Stimulated activated CD8-positive, alpha-beta memory T cell treated with anti-CD3 and anti-CD28 coated beads, Interleukin-15, amount 100 ng/mL, for 48 hours (primary cell): ENCODE results near the gene PSTPIP2.
"Not testable (repeated sequence)": the region's sequence is repeated elsewhere in the genome, so short reads cannot be mapped to it uniquely, and the experiment has no call there.

Source experiments
- DNase-seq, 2 donors: peaks; one replicate each; pipeline ENCODE4 v3.0.0-alpha.2; 2020; ENCODE audit warnings: low read depth in 2 of 2

The PSTPIP2 gene, protein sequence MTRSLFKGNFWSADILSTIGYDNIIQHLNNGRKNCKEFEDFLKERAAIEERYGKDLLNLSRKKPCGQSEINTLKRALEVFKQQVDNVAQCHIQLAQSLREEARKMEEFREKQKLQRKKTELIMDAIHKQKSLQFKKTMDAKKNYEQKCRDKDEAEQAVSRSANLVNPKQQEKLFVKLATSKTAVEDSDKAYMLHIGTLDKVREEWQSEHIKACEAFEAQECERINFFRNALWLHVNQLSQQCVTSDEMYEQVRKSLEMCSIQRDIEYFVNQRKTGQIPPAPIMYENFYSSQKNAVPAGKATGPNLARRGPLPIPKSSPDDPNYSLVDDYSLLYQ

DNA sequence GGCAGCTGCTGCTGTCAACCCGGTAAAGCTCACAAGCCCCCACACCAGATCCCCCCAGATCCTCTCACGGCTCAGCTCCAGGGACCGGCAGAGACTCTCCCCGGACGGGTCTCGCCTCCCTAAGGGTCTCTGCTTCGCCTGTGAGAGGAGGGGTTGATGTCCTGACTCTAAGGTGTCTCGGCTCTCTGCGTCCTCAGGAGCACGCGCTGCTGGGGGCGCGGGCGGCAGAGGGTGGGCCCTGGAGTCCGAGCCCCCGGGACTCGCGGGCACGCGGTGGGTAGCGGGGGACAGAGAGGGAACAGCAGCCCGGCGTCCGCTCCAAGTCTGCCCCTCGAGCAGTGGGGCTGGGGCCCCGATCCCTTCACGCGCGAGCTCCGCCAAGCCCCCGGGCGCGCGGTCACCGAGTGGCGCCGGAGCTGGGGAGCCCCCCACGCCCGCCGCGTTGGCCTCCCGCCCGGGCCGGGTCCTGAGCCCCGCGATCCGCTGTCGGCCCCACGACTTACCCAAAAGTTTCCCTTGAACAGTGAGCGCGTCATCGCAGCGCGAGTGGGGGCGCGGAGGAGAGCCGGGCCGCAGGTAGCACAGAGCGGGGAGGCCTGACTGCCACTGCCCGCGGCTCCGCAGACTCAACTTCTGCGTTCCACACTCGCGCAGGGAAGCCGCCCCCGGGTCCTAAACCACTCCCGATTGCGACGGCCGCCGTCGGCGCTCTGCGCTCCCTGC, at the start of gene PSTPIP2:
Gene PSTPIP2, minus strand, starts transcription at position 608 of the 723 bp plus-strand sequence. Its CDS starts 72 bp downstream, at position 536.
- peak; percentile 47 to 49 for DNase-seq

DNA sequence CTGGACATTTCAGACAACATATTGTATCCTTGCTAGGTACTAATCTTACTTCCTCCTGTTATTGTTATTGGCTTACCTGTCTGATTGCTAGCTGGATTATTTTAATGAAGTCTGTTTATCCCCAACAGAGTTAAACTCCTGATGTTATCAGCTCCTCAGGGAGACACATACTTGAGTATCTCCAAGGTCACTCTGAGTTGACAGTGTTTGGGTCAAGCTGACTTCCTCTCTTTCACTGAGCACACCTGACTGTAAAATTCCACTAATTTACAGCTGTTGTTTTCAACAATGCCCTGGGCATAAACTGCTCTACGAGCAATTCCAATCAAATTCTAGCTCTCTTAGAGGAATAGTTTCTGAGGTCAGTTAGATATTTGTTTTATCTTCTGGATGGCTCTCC, 41.7 kb upstream of the PSTPIP2 start:
- no peak for DNase-seq

DNA sequence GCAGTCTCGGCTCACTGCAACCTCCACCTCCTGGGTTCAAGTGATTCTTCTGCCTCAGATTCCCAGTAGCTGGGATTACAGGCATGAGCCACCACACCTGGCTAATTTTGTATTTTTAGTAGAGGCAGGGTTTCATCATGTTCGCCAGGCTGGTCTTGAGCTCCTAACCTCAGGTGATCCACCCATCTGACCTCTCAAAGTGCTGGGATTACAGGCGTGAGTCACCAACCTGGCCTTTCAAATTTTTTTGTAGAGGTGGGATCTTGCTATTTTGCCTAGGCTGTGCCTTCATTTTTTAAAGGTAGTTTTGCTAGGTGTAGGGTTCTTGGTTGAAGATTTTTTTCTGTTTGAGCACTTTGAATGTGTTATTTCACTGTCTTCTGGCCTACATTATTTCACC, 38.3 kb upstream of the PSTPIP2 start:
- no peak for DNase-seq

DNA sequence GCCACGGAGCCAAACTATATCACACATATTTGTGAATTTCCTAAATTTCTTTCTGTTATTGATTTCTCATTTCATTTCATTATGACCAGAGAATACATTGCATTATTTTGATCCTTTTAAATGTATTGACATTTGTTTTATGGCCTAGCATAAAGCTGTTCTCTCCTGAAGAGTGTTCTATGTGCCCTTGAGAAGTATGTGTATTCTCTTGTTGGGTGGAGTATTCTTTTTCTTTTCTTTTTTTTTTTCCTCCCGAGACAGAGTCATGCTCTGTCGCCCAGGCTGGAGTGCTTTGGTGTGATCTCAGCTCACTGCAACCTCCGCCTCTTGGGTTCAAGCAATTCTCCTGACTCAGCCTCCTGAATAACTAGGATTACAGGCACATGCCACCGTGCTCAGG, 37.3 kb upstream of the PSTPIP2 start:
- DNase-seq, result no peak

DNA sequence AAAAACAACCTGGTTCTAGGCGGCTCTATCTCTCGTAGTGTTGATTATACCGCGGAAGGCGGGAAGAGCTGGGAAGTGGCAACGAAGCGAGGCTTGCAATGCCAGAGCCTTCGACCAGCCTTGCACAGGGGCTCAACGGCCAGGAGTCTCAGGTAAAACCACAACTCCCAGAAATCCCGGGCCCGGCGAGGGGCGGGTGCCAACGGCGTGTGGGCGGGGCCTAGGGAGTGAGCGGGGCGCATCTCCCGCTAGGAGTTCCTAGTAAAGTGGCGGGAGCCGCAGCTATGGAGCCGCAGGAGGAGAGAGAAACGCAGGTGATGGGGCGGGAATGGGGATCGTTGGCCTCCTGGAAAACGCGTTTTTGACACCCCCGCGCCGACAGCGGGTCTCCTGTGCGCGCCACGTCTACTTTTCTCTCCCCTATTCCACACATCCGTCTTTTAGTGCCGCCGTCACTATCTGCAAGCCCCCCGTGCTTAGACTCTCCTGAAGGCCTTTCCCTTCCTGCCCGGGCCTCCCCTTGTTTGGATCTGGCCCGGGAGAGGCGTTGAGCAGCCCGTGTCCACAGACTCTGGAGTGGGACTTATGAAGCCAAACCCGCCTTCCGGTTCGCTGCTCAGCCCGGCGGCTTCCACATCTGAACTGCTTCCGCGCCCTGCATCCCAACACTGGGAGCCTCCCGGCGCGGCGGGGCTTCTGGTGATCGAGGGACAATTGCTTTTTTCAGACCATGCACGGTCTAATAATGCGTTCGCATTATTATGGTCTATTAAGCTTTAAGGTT, 32.3 kb upstream of the PSTPIP2 start, which contains the start of gene HAUS1:
Gene HAUS1, plus strand, starts transcription at position 258 of the 784 bp plus-strand sequence. Its CDS starts 27 bp downstream, at position 285.
- peak; percentile 74 to 79 for DNase-seq

DNA sequence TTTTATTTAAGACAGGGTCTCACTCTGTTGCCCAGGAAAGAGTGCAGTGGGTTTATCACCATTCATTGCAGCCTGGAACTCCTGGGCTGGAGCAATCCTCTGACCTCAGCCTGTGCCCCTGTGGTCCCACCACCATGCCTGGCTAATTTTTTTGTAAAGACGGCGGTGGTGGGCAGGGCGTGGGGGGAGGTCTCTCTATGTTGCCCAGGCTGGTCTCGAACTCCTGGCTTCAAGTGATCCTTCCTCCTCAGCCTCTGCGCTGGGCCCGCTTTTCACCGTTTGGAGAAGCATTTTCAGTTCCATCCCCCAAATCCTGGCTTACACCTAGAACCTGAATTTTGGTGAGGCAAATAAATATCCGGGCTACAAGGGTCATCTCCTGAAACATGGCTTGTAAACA, 27.4 kb upstream of the PSTPIP2 start:
- no peak for DNase-seq

DNA sequence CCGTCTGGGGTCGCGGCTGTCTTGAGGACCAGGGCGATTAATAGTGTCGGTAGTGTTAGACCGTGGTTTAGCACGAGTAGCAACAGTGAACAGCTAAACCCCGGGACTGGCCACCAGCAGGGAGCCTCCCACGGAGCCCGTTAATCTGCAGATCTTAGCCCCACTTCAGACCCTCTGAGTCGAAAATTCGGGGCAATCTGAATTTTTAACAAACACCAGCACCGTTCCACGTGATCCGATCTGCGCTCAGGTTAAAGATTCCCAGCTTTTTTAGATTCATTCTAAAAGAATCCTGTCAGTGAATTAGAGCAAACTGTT, 26.5 kb upstream of the PSTPIP2 start:
- DNase-seq, result no peak

DNA sequence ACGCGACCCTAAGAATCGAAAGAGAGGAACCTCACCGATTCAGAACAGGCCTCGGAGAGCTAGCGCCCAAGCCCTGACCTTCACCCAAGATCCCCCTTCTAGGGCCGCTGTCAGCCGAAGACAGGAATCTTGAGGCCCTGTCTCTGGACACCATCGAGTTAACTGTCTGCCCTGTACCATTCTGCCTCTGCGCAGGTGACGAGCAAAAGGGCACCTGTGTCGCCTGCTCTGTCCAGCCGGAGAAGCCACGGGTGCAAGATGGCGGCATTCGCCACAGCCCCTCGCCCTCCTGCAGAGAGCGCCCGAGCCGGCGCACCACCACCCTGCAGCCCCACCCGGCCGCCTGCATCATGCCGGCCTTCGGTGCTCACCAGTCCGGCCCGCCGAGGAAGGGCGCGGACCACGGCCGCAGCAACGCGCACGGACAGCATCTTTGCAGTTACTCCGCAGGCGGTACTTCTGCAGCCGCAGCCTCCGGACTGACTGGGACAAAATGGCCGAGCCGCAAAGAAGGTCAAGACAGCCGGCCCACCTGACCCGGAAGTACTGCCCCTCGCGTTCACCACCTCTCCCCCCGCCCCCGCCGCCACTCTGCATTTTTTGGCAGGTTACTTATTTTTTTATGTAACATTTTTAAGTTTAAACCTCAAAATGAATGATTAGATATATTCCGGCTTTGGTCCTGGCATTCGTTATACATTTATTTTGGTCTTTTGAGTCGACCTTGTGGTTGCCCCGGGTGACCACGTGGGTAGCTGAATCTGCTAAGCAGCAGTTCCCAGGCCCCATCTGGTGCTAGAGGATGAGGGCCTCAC, 25.9 kb upstream of the PSTPIP2 start, which contains the start of gene ATP5F1A:
Gene ATP5F1A, minus strand, starts transcription at position 496 of the 815 bp plus-strand sequence. Its CDS starts 65 bp downstream, at position 431.
- peak; percentile 74 to 82 for DNase-seq

DNA sequence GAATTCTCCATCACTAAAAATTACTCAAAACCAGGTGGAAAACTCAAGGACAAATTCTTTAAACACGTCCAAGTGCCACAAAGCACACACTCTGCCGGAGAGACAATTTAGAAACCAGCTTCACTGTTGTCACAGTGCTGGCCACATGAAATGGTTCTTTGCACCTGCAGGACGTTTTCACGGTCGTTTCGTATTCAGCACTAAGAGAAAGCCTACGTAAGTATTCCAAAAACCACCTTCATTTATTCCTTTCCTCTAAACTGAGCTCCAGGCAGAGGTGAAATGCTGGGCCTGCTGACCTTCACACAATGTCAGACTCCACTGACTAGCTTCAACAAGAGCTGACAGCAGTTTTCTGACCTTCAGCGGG, 25.4 kb upstream of the PSTPIP2 start:
- no peak for DNase-seq

DNA sequence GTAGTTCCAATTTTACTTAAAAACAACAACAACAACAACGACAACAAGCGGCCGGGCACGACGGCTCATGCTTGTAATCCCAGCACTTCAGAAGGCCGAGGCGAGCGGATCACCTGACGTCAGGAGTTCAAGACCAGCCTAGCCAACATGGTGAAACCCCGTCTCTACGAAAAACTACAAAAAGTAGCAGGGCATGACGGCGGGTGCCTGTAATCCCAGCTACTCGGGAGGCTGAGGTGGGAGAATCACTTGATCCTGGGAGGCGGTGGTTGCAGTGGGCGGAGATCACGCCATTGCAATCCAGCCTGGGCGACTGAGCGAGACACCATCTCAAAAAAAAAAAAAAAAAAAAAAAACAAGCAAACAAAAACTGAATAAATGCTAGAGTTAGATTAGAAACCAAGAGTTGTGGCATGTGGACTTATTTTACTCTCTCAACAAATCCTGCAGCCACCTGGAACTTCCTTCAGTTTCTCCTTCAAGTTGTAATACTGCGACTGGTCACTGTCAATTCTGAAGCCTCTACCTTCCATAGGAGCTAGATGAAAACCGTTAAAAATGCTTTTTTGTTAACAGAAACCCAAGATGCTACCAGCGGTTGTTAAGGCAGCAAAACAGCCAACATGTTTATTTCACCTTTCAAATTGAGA, 24.7 kb upstream of the PSTPIP2 start:
- no peak for DNase-seq

DNA sequence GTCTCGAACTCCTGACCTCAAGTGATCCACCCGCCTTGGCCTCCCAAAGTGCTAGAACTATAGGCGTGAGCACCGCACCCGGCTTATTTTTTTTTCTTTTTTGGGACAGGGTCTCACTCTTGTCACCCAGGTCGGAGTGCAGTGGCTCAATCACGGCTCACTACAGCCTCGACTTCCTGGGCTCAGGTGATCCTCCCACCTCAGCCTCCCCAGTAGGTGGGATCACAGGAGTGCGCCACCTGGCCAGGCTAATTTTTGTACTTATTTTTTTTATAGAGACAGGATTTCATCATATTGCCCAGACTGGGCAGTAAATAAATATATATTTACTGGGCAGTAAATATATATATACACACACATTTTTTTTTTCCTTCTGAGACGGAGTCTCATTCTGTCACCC, 23.5 kb upstream of the PSTPIP2 start:
- no peak for DNase-seq

DNA sequence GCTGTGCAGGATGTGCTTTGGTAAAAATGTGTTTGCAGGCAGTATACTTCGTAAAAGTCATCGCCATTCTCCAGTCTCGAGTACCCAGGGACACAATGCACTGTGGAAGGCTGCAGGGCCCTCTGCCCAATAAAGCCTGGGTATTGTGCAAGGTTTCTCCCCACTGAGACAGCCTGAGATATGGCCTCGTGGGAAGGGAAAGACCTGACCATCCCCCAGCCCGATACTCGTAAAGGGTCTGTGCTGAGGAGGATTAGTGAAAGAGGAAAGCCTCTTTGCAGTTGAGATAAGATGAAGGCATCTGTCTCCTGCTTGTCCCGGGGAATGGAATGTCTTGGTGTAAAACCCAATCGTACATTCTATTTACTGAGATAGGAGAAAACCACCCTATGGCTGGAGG, 16.4 kb upstream of the PSTPIP2 start:
- not testable (repeated sequence) for DNase-seq

DNA sequence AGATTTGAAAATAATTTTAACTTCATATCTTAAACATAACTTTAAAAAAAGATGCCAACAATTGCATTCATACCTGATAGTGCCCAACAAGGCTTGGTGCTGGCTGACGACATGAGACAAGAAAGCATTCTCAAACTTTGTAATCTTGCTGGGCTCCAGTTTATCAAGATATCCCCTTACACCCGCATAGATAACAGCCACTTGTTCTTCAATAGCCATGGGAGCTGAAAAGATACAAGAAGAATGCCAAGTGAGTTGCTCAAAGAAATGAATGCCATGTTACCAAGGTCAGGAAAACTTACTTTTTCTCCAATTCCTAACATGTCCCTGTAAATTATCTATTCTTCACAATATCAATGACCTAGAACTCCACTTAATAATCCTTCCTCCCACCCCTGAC, 12.4 kb upstream of the PSTPIP2 start:
- DNase-seq, result no peak

DNA sequence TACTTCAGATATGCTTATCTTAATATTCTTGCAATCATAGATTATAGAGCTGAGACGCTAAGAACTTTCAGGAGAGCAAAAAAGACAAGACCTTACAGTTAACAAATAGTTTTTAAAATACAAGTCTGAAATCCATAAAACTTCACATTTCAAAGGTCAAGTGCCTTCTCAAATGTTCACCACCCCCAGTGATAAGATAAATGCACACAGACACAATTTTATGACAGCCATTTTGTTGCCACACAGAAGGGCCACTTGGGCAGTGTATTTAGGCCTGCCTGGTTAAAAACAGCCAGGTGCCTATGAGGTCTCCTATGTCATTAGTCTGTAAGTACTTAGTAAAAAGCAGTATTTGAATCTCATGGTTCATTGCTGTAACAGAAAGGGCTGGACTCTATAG, 8.1 kb upstream of the PSTPIP2 start:
- DNase-seq, result no peak

DNA sequence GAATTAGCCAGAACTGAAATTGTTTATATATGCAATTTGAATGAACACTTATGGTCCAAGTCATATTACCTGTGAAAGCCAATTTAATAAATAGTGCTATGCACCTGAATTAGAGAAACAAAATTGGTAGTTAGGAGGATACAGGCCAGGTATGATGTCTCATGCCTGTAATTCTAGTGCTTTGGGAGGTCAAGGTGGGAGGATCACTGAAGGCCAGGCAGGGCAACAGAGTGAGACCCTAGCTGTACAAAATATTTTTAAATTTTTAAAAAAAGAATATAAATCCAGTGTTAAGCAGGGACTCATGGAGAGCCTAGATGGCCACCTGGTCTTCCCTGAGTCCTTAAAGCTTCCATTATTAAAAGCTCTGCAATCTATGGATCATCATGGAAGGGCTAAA, 7.3 kb upstream of the PSTPIP2 start:
- DNase-seq, result no peak

DNA sequence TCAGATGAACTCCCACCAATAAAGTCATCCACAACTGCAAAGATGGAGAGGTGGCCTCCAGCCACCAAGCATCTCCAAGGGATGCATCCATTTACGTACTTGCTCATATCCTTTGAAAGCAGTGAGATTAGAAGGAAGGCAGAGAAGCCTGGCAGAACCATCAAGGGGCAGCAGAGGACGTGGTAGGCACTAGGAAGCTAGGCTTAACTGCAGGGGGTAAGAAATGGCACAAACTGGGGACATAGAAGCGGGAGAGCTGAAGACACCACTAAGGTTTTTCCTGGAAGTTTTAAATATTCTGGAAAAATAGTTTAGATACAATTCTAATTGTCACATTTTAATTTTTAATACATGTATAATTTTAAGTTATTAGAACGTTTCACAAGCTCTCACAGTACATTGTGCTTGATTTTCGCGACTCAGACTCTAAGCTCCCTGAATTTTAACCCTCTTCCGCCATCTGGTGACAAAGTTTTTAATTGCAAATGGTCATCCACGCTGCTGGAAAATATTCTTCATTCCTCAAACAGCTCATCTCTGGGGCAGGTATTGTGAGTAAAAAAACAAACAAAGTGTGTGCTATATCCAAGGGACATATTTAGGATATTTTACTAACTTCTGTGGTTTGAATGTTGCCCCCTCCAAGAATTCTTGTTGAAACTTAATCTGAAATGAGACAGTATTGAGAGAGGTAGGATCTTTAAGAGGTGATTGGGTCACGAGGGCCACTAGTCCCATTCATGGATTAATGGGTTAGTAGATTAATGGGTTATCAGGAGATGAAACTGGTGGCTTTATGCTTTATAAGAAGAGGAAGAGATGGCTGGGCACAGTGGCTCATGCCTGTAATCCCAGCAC, 1.6 kb upstream of the PSTPIP2 start:
- peak in 1 of 2 donors; percentile 29 for DNase-seq

DNA sequence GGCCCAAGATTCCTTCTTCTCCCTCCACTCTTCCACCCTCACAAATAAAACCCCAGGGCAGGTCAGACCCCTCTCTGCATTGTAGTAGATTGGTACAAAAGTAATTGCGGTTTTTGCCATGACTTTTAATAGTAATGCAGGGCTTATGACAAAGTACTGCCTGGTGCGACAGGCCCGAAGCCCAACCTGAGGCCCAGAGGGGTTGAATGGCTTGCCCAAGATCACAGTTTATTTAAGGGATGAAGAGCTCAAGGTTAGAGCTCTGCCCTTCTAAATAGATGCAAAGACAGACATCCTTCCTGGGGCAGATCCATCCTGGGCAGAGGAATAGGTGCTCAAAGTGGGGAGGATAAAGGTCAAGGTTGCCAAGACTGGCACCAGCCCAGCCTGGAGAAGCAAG, 899 bp upstream of the PSTPIP2 start:
- DNase-seq, result no peak

DNA sequence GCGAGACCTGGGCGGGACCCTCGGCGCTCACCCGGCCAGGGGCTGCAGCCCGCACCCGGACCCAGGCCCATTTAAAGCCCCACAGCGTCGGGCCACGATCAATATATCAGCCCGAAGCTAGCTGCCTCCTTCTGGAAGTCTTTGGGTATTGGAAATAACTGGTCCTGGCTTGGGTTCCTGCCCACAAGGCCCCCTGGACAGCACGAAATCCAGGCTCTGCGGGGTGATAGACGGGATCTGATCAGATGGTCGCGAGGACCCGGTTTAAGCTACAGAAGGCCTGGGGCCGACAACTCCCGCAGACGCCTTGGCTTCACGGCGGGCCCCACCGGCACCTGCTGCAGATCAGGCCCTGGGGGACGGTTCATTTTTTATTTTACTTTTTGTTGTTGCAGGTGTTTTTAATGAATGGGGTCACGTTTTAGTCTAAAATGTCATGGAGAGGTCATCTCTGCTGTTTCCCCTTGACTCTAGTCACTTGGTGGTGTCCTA, 362 bp upstream of the PSTPIP2 start:
- DNase-seq, result no peak

DNA sequence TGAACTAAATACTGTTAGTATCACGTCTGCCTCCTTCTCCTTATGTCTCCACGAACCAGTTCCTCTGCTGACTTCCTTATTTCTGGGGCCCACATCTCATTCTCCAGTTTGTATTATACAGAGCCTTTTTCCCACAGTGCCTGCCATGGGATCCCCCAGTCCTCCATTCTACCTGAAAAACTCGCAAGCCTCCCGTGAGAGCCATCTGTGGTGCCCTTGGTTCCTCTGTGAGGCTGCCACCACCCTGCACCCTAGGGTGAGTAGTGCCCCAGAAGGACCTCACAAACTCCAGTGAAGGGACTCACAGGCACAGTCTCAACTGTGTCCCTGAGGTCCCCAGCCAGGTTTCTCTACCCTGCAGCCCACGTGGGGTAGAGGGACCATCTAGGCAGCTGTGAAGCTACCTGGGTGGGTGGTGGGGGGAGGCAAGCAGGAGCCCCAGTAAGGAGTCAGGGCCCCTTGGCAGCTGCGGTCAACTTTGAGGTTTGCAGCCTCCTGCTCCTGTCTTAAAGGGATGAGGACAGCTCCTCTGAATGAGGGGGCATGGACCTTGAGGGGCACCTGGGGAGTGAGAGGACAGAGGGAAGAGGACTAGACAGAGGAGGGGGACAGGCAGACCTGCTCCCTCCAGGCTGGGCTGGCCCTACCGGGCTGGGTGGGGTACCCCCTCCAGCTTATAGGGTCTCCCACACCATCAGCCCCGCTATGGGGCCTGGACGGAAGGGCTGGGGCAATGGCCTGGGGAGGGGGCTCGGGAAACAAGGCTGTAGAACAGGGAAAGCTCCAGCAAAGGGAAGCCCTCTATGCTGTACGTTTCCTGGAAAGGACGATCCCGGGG, 1.0 kb downstream of the PSTPIP2 start:
- no peak for DNase-seq
